Measurements from ENCODE around the gene P2RX3.

P2RX3 gene

DNA sequence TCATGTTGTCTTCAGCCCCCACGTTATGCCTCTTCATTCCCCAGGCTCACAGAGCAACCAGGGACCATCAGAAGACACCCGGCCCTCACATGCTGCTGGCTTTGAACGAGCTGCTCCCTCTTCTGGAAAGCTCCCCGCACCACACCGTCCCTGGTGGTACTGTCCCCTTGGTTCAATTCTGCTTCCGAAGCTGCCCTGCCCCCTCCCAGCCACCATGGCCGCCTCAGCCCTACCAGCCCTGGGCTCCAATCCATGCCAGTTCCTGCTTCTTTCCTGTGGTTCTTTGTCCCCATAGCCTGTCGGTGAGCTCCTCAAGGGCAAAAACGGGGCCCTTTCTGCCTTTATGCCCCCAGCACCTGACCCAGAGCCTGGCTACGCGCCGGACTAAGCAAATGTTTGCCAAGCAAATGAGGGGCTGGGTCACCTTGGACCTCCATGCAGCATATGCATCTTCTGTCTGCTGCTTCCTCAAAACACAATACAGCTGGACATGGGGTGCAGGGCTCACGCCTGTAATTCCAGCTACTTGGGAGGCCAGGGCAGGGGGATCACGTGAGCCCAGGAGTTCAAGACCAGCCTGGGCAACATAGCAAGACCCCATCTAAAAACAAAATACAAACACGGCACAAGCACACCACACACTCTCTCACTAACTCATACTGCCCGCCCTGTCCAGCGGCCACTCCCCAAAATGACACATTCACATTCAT, 34.7 kb upstream of the P2RX3 start:
- no peaks in the 10 kb centered on the region for H3K27me3 ChIP-seq (ENCODE audit: control insufficient read depth, insufficient read depth, low read length)
- H3K9me3 ChIP-seq (ENCODE audit: control insufficient read depth, insufficient read depth, low read length), result no peaks in the 10 kb centered on the region; the same call in 1 of the 2 replicates
- no peak overlapping the region for H3K27ac ChIP-seq (ENCODE audit: low read depth, low read length)
- H3K4me3 ChIP-seq (ENCODE audit: low read depth, low read length), result no peak overlapping the region
- no peak overlapping the region for H3K9ac ChIP-seq (ENCODE audit: low read depth, low read length)
- no peaks in the 10 kb centered on the region for H3K4me1 ChIP-seq (ENCODE audit: control insufficient read depth, insufficient read depth, low read length)
- H3K36me3 ChIP-seq (ENCODE audit: control insufficient read depth, insufficient read depth, low read length), result peaks cover 69% of the 10 kb centered on the region

DNA sequence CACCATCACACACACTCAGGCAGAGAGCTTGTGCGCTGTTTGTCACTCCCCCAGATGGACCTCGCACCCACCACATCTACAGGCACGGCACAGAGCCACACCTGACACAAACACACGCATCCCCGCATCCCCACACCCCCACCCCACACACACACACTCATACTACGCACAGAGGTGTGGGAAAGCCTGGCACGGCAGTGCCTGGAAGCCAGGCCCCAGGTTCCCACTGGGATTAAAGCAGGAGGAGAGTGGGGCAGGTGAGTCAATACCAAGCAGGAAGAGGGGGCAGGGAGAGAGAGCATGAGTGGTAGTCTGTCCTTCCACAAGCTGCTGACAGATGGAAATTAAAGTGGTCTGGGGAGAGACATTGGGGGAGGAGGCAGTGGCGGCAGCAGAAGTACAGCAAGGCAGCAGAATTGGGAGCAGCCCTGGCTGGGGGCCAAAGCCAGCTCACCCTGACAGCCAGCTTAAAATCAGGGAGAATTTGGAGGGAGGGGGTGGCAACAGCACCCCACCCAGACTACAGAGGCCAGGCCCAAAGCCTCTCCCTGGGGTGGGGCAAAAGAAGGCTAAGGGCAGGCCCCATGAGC, 34.1 kb upstream of the P2RX3 start:
- H3K9ac ChIP-seq (ENCODE audit: low read depth, low read length), result no peak overlapping the region
- H3K4me3 ChIP-seq (ENCODE audit: low read depth, low read length), result no peak overlapping the region
- no peak overlapping the region for H3K27ac ChIP-seq (ENCODE audit: low read depth, low read length)
- peaks cover 71% of the 10 kb centered on the region for H3K36me3 ChIP-seq (ENCODE audit: control insufficient read depth, insufficient read depth, low read length)
- H3K9me3 ChIP-seq (ENCODE audit: control insufficient read depth, insufficient read depth, low read length), result no peaks in the 10 kb centered on the region; the same call in 1 of the 2 replicates
- H3K4me1 ChIP-seq (ENCODE audit: control insufficient read depth, insufficient read depth, low read length), result no peaks in the 10 kb centered on the region
- H3K27me3 ChIP-seq (ENCODE audit: control insufficient read depth, insufficient read depth, low read length), result no peaks in the 10 kb centered on the region

DNA sequence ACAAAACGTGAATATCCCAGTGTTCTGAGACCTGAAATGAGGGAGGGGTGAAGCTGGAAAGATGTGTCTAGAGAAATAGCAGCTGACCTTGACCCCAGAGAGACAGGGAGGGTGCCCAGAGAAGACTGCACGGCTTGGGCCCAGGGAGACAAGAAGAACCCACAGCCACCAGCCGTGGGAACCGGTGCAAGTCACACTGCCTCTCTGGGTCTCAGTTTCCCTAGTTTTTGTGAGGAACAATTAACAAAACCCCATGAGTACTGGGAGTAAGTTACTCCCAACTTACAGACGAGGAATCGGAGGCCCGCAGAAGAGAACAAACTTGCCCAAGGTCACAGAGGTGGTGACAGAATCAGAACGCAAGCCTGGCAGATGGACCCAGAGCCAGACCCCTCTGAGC, 32.6 kb upstream of the P2RX3 start:
- Histone ChIP-seq H3K9ac (ENCODE audit: low read depth, low read length) (no peak overlapping the region), H3K4me3 (ENCODE audit: low read depth, low read length) (no peak overlapping the region), H3K9me3 (ENCODE audit: control insufficient read depth, insufficient read depth, low read length) (no peaks in the 10 kb centered on the region), H3K27me3 (ENCODE audit: control insufficient read depth, insufficient read depth, low read length) (no peaks in the 10 kb centered on the region), H3K36me3 (ENCODE audit: control insufficient read depth, insufficient read depth, low read length) (peaks cover 71% of the 10 kb centered on the region), H3K27ac (ENCODE audit: low read depth, low read length) (no peak overlapping the region), H3K4me1 (ENCODE audit: control insufficient read depth, insufficient read depth, low read length) (peaks cover 2% of the 10 kb centered on the region)

DNA sequence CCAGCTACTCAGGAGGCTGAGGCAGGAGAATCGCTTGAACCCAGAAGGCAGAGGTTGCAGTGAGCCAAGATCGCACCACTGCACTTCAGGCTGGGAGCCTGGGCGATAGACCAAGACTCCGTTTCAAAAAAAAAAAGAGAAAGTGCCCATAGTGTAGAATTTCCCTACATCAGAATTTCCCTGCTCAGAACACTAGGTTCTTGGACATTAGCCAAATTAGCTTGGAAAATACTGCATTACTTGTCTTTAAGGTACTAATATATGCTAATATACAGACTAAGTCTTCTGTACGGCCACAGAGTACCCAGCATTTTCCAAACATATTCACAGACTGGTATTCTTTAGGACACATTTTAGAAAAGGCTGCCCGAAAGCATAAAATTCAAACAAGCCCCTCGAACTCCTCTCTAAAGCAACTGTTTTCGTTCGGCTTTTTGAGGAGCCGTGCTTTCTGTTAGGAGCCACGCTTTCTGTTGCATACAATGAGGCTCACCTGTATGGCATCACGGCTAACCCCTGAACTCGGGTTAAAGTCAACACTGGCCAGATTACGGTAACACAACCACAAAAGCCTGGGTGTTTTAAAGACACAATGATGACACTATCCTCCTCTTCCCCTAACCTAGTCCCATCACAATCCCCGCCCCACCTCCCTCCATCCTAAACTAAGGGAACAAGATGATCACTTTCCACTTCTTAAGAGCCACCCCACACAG, 31.8 kb upstream of the P2RX3 start:
- H3K9me3 ChIP-seq (ENCODE audit: control insufficient read depth, insufficient read depth, low read length), result no peaks in the 10 kb centered on the region
- H3K27me3 ChIP-seq (ENCODE audit: control insufficient read depth, insufficient read depth, low read length), result no peaks in the 10 kb centered on the region
- H3K27ac ChIP-seq (ENCODE audit: low read depth, low read length), result no peak overlapping the region
- no peak overlapping the region for H3K4me3 ChIP-seq (ENCODE audit: low read depth, low read length)
- H3K9ac ChIP-seq (ENCODE audit: low read depth, low read length), result no peak overlapping the region
- H3K36me3 ChIP-seq (ENCODE audit: control insufficient read depth, insufficient read depth, low read length), result peaks cover 65% of the 10 kb centered on the region
- H3K4me1 ChIP-seq (ENCODE audit: control insufficient read depth, insufficient read depth, low read length), result peaks cover 7% of the 10 kb centered on the region

DNA sequence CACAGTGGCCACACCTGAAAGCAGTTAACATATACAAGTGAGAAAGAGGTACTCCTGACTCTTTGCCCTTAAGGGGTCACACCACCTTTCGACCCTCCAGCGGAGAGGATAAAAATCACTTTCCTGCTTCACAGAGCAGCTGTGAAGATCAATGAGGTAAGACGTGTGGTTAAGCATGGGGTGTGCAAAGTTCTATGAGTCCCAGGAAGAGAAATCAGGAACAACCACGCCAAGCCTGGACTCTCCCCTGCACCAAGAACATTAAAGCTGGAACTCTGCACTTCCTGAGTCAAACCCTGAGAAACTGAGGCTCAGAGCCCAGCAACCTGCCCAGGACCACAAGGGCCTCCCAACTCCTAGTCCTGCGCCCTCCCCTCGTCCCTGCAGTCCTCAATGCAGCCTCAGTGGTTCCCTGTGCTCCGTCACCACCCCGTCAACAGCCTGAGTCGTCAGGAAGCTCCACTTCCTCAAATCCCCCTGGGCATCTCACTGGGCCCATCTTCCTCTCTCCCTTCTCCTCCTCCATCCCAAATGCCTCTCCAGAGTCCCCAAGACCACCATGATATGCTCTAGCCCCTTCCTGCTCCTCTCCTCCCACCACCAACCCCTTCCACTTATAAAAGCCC, 31.1 kb upstream of the P2RX3 start:
- Histone ChIP-seq H3K9me3 (ENCODE audit: control insufficient read depth, insufficient read depth, low read length) (no peaks in the 10 kb centered on the region), H3K36me3 (ENCODE audit: control insufficient read depth, insufficient read depth, low read length) (peaks cover 61% of the 10 kb centered on the region), H3K9ac (ENCODE audit: low read depth, low read length) (no peak overlapping the region), H3K4me1 (ENCODE audit: control insufficient read depth, insufficient read depth, low read length) (peaks cover 12% of the 10 kb centered on the region), H3K27me3 (ENCODE audit: control insufficient read depth, insufficient read depth, low read length) (no peaks in the 10 kb centered on the region), H3K4me3 (ENCODE audit: low read depth, low read length) (no peak overlapping the region), H3K27ac (ENCODE audit: low read depth, low read length) (no peak overlapping the region)

DNA sequence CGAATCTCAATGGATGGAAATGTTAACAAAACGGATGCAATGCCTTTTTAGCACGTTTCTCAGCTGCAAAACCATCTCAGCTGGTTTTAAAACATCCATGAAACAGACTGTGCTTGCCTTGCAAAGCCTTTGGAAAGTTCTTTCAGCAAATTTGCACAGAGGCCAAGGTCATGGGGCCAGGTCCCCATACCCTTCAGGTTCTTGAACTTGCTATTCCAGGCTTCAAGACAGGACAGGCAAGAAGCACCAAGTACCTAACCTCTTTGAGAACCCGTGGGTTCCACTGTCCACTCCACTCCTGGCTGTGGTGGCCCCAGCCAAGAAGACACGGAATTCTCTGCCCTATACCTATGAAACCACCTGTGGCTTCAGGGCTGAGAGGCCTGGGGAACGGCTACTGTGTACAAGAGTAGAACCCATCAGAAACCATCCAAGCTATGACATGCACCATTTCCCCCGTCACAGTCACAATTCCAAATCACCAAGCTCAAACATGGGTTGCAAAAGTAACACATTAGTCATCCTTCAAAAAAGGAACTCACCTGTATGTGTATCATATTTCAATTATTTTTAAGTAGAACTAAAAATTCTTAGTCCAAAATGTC, 30.4 kb upstream of the P2RX3 start:
- peaks cover 14% of the 10 kb centered on the region for H3K4me1 ChIP-seq (ENCODE audit: control insufficient read depth, insufficient read depth, low read length)
- H3K36me3 ChIP-seq (ENCODE audit: control insufficient read depth, insufficient read depth, low read length), result peaks cover 62% of the 10 kb centered on the region
- no peaks in the 10 kb centered on the region for H3K27me3 ChIP-seq (ENCODE audit: control insufficient read depth, insufficient read depth, low read length)

DNA sequence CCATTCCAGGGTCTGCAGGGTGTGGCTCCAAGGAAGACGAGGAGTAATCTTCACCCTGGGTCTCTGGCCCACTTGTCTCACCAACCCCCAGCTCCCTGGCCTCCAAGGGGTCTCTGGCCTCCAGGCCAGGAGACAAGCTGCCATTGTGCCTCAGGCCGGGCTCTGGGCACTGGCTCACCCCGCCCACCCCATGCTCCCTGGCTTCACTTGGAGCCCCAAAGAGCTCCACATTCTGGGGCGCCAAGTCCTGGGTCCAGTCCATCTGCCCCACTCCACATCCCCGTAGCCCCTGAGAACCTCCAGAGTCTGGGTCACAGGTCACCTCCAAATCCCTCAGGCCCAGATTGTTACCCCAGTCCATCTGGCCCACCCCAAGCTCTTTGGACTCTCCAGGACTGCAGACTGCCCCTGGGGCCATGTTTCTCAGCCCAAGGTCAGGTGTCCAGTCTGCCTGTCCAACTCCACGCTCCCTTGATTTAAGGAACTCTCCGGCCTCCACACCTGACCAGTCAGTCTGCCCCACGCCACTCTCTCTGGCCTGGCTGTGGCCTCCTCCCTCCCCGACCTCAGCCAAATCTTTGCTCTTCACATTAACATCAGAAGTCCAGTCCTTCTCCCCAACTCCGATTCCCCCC, 29.6 kb upstream of the P2RX3 start:
- Histone ChIP-seq H3K36me3 (ENCODE audit: control insufficient read depth, insufficient read depth, low read length) (peaks cover 62% of the 10 kb centered on the region), H3K4me1 (ENCODE audit: control insufficient read depth, insufficient read depth, low read length) (peaks cover 15% of the 10 kb centered on the region), H3K4me3 (ENCODE audit: low read depth, low read length) (no peak overlapping the region), H3K9ac (ENCODE audit: low read depth, low read length) (no peak overlapping the region), H3K9me3 (ENCODE audit: control insufficient read depth, insufficient read depth, low read length) (no peaks in the 10 kb centered on the region), H3K27me3 (ENCODE audit: control insufficient read depth, insufficient read depth, low read length) (no peaks in the 10 kb centered on the region), H3K27ac (ENCODE audit: low read depth, low read length) (no peak overlapping the region)

More for the DNA sequence above, 30.4 kb upstream of the P2RX3 start:
- Histone ChIP-seq H3K27ac (ENCODE audit: low read depth, low read length) (no peak overlapping the region), H3K4me3 (ENCODE audit: low read depth, low read length) (no peak overlapping the region), H3K9me3 (ENCODE audit: control insufficient read depth, insufficient read depth, low read length) (no peaks in the 10 kb centered on the region), H3K9ac (ENCODE audit: low read depth, low read length) (no peak overlapping the region)

DNA sequence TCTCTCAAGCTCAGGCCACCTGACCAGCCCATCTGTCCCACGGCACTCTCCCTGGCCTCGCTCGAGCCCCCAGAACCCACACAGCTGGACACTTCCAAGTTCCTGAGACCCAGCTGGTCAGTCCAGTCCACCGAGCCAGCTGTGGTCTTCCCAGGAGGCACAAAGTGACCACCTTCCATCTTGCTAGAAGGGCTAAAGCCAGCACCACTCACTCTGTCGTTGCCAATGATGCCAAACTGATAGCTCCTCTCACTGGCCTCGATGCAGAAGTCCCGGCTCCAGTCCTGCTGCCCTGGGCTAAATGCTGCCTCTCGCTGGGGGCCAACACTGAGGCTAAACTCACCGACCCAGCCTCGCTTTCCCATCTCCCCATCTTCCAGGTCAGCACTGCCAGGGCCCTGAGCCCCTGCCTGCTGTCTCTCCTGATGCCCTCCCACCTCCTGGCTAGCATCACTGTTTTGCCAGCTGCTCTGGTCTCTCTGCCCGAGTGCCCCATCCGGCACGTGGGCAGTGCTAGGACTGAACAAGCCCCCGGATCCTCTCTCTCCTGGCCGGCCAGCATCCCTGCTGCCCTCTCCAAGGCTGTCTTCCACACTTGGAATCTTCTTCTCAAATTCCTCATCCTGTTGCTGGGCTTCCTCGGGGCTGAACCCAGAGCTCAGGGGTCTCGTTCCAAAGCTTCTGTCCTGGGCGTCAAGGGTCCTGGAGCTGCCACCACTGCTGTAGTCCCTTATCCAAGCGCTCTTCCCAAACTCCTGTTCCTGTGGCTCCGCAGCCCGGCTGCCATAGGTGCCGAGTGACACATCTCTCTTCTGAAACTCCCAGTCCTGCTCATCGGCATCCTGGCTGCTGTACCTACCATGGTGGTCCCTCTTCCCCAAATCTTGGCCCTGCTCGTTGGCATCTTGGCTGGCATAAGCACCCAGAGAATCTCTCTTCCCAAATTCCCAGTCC, 28.8 kb upstream of the P2RX3 start:
- Histone ChIP-seq H3K36me3 (ENCODE audit: control insufficient read depth, insufficient read depth, low read length) (peaks cover 68% of the 10 kb centered on the region), H3K27ac (ENCODE audit: low read depth, low read length) (no peak overlapping the region), H3K9ac (ENCODE audit: low read depth, low read length) (no peak overlapping the region), H3K4me3 (ENCODE audit: low read depth, low read length) (no peak overlapping the region), H3K27me3 (ENCODE audit: control insufficient read depth, insufficient read depth, low read length) (no peaks in the 10 kb centered on the region), H3K4me1 (ENCODE audit: control insufficient read depth, insufficient read depth, low read length) (peaks cover 23% of the 10 kb centered on the region), H3K9me3 (ENCODE audit: control insufficient read depth, insufficient read depth, low read length) (no peaks in the 10 kb centered on the region)

DNA sequence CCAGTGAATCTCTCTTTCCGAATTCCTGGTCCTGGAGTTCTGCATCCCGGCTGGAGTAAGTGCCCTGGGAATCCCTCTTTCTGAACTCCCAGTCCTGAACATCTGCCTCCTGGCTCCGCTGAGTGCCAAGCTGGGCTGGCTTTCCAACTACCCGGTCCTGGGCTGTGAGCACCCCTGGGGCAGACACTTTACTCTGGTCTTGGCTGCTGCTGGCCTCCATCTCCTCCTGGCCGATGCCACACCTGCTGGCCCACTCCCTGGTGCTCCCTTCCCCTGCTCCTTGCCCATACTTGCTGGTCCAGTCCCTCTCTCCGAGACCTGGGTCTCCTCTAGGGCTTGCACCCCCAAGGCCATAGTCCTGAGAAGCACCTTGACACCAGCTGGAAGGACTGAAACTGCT, 28.1 kb upstream of the P2RX3 start:
- Histone ChIP-seq H3K4me1 (ENCODE audit: control insufficient read depth, insufficient read depth, low read length) (peaks cover 25% of the 10 kb centered on the region), H3K27ac (ENCODE audit: low read depth, low read length) (no peak overlapping the region), H3K27me3 (ENCODE audit: control insufficient read depth, insufficient read depth, low read length) (no peaks in the 10 kb centered on the region), H3K36me3 (ENCODE audit: control insufficient read depth, insufficient read depth, low read length) (peaks cover 72% of the 10 kb centered on the region), H3K4me3 (ENCODE audit: low read depth, low read length) (no peak overlapping the region), H3K9ac (ENCODE audit: low read depth, low read length) (no peak overlapping the region), H3K9me3 (ENCODE audit: control insufficient read depth, insufficient read depth, low read length) (no peaks in the 10 kb centered on the region)
